ENCODE measurements around the gene ADISSP.
"Not testable (repeated sequence)": the region's sequence is repeated elsewhere in the genome, so short reads cannot be mapped to it uniquely, and the experiment has no call there.

Gene ADISSP

DNA sequence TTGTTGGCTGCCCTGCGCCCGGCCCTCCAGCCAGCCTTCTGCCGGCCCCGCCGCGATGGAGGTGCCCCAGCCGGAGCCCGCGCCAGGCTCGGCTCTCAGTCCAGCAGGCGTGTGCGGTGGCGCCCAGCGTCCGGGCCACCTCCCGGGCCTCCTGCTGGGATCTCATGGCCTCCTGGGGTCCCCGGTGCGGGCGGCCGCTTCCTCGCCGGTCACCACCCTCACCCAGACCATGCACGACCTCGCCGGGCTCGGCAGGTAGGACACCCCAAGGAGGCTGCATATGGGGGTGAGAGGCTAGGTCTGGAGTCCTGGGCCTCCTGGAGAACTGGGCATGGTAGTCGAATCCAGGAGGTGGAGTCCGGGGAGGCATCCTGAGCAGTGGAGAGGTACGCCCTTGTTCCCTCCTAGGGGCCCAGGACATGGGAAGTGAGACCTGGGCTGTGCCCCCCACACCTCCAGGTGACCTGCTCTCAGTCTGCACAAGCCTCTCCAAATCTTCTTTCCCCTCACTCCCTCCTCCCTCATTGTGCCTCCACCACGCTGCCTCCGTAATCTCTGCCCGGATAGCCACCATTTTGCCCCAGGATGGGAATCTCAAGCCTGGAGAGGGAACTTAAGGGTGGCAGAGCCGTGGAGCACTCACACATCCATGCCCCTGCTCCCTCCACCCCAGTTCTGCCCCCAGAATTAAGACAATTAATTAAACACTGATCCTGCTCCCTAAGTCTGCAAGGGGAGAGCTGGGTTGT is 29.1 kb upstream of the ADISSP start:
- Histone ChIP-seq H3K27ac (ENCODE audit: low read length) (no peak overlapping the region), H3K36me3 (ENCODE audit: control insufficient read depth, low read depth, low read length) (peaks cover 4% of the 10 kb centered on the region), H3K4me1 (ENCODE audit: control insufficient read depth, low read depth, low read length) (peaks cover 34% of the 10 kb centered on the region), H3K4me3 (ENCODE audit: low read length) (peak overlapping the region; percentile 86), H3K27me3 (ENCODE audit: control insufficient read depth, insufficient read depth, low read length) (no peaks in the 10 kb centered on the region), H3K9me3 (ENCODE audit: control insufficient read depth, low read depth, low read length) (no peaks in the 10 kb centered on the region), H3K9ac (ENCODE audit: low read length) (peak overlapping the region; percentile 50)

DNA sequence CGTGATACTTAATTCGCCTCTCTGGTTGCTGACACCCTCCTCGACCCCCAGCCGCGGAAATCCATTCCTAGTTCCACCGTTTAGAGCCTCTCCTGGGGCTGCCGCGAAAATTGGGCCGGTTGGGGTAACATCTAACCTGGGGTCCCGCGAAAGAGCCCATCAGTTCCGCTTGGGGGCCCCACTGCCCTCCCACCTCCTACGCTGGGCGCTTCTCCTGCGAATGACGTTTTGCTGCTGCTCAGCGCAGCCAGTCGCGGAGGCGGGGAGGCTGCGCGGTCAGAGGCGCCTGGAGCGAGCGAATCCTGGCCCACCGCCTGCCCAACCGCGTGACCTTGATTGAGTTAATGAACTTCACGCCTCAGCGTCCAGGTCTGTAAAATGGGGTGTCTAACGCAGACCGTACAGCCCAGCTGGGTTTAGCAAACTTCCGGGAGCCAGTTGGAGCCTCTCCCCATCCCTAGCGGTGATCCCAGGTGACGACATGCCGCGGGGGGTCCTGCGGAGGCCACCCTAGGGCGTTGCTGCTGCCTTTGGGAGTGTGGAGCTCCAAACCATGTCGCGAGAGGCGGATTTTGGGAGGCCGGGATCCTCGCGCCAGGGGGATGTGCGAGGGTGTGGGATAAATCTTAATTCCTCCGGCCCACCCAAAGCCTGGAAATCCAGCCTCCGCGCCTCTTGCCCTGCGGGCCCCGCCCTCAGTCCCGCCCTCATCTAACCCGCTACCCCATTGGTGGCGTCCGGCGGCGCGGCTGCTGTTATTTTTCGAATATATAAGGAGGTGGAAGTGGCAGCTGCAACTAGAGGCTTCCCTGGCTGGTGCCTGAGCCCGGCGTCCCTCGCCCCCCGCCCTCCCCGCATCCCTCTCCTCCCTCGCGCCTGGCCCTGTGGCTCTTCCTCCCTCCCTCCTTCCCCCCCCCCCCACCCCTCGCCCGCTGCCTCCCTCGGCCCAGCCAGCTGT is 28.2 kb upstream of the ADISSP start, which contains the start of gene CDC25B:
Gene CDC25B (plus strand): TSS at position 800 of the 958 bp plus-strand sequence. CDS start 222 bp downstream, outside the sequence.
- H3K4me1 ChIP-seq (ENCODE audit: control insufficient read depth, low read depth, low read length) = peaks cover 34% of the 10 kb centered on the region
- peak within 1 kb of the TSS; percentile 61 for H3K9ac ChIP-seq (ENCODE audit: low read length)
- peak within 1 kb of the TSS; percentile 86 for H3K4me3 ChIP-seq (ENCODE audit: low read length)
- no peaks in the 10 kb centered on the region for H3K27me3 ChIP-seq (ENCODE audit: control insufficient read depth, insufficient read depth, low read length)
- H3K27ac ChIP-seq (ENCODE audit: low read length) = no peak within 1 kb of the TSS
- H3K9me3 ChIP-seq (ENCODE audit: control insufficient read depth, low read depth, low read length) = no peaks in the 10 kb centered on the region
- no peaks in the 10 kb centered on the region for H3K36me3 ChIP-seq (ENCODE audit: control insufficient read depth, low read depth, low read length)

DNA sequence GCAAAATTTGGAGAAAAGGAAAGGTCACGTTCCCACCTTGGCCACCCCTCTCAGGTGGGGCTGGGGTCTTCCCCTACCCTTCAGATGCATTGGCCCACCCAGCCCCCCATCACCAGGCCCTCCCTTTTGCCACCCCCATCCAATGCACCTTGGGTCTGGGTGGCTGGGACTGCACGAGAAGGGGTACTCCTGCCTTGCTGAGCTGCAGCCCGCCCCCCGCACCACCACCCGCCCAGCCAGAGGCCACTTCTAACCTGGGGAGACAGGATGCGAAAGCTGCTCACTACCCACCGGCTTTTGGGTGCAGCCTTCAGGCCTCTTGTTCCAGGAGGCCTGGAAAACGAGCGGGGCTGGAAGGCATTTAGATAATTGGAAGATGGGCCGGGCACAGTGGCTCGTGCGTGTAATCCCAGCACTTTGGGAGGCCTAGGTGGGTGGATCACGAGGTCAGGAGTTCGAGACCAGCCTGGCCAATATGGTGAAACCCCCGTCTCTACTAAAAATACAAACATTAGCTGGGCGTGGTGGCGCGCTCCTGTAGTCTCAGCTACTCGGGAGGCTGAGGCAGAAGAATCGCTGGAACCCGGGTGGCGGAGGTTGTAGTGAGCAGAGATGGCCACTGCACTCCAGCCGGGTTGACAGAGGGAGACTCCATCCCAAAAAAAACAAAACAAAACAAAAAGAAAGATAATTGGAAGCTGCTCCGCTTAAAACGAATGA is 27.3 kb upstream of the ADISSP start:
- Histone ChIP-seq H3K9me3 (ENCODE audit: control insufficient read depth, low read depth, low read length) (no peaks in the 10 kb centered on the region), H3K27me3 (ENCODE audit: control insufficient read depth, insufficient read depth, low read length) (no peaks in the 10 kb centered on the region), H3K9ac (ENCODE audit: low read length) (no peak overlapping the region), H3K36me3 (ENCODE audit: control insufficient read depth, low read depth, low read length) (no peaks in the 10 kb centered on the region), H3K4me1 (ENCODE audit: control insufficient read depth, low read depth, low read length) (peaks cover 28% of the 10 kb centered on the region), H3K4me3 (ENCODE audit: low read length) (peak overlapping the region; percentile 86), H3K27ac (ENCODE audit: low read length) (no peak overlapping the region)

DNA sequence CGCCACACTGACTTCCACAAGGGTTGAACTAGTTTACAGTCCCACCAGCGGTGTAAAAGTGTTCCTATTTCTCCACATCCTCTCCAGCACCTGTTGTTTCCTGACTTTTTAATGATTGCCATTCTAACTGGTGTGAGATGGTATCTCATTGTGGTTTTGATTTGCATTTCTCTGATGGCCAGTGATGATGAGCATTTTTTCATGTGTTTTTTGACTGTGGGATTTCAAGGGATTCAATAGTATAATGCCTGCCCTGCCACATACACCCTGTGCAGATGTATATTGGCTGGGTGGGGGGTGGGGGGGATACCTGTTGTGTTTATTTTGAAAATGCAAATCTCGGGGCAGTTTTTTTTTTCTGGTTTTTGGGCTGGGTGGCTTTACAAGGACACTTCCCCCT is 26.6 kb upstream of the ADISSP start:
- H3K36me3 ChIP-seq (ENCODE audit: control insufficient read depth, low read depth, low read length) = not testable (repeated sequence)
- H3K4me1 ChIP-seq (ENCODE audit: control insufficient read depth, low read depth, low read length) = peaks cover 22% of the 10 kb centered on the region

DNA sequence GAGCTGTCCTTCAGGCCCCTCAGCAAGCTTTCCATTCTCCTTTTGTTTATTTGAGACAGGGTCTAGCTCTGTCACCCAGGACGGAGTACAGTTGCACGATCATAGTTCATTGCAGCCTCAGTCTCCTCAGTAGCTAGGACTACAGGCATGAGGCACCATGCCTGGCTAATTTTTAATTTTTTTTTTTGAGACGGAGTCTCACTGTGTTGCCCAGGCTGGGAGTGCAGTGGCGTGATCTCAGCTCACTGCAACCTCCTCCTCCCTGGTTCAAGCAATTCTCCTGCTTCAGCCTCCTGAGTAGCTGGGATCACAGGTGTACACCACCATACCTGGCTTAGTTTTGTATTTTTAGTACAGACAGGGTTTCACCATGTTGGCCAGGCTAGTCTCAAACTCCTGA is 21.6 kb upstream of the ADISSP start:
- H3K36me3 ChIP-seq (ENCODE audit: control insufficient read depth, low read depth, low read length); H3K4me3 ChIP-seq (ENCODE audit: low read length); H3K9me3 ChIP-seq (ENCODE audit: control insufficient read depth, low read depth, low read length); H3K27ac ChIP-seq (ENCODE audit: low read length); H3K9ac ChIP-seq (ENCODE audit: low read length); H3K4me1 ChIP-seq (ENCODE audit: control insufficient read depth, low read depth, low read length): not testable (repeated sequence)
- peaks cover 23% of the 10 kb centered on the region for H3K27me3 ChIP-seq (ENCODE audit: control insufficient read depth, insufficient read depth, low read length)

More for the DNA sequence above, 26.6 kb upstream of the ADISSP start:
- H3K9me3 ChIP-seq (ENCODE audit: control insufficient read depth, low read depth, low read length); H3K9ac ChIP-seq (ENCODE audit: low read length); H3K4me3 ChIP-seq (ENCODE audit: low read length); H3K27ac ChIP-seq (ENCODE audit: low read length); H3K27me3 ChIP-seq (ENCODE audit: control insufficient read depth, insufficient read depth, low read length): not testable (repeated sequence)

DNA sequence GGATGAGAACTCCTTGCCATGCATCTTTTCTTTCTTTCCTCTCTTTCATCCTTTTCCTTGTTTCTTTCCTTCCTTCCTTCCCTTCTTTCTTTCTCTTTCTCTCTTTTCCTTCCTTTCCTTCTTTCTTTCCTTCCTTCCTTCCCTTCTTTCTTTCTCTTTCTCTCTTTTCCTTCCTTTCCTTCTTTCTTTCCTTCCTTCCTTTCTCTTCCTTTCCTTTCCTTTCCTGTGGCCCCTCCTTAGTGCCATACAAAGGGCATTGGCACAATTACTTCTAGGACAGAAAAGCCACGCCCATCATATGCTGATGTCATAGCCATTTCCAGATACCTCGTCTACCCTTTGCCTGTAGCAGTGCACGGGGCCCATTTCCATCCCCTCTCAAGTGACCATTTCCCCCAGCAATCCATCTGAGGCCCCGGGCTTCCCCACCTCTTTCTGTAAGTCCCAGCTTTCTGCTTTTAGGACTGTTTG is 21.2 kb upstream of the ADISSP start:
- Histone ChIP-seq H3K4me3 (ENCODE audit: low read length) (no peak overlapping the region), H3K27ac (ENCODE audit: low read length) (no peak overlapping the region), H3K36me3 (ENCODE audit: control insufficient read depth, low read depth, low read length) (no peaks in the 10 kb centered on the region), H3K9ac (ENCODE audit: low read length) (no peak overlapping the region), H3K27me3 (ENCODE audit: control insufficient read depth, insufficient read depth, low read length) (peaks cover 23% of the 10 kb centered on the region), H3K9me3 (ENCODE audit: control insufficient read depth, low read depth, low read length) (no peaks in the 10 kb centered on the region), H3K4me1 (ENCODE audit: control insufficient read depth, low read depth, low read length) (peaks cover 4% of the 10 kb centered on the region)

DNA sequence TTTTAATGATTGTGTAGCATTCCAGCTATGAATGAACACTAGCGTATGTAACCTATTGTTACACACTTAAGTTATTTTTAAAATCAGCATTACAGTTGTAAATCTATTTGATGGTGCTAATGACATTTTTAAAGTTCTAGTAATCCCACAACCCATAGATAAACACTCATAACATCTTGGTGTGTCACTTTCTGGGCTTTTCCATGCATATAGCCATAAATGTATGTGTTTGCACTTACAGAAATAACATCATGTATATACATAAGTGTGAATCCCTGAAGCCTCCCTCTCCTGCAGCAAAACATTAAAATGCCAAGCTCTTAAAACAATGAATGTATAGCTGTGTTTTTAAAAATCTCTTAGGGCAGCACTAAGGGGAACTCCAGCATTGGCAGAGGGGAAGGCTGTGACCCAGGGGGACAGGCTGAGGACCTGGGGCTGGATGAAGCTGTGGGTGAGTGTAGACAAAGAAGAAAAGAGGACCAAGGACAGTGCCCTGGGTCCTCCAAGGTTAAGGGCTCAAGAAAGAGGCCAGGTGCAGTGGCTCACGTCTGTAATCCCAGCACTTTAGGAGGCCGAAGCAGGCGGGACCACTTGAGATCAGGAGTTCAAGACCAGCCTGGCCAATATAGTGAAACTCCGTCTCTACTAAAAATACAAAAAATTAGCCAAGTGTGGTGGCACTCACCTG is 19.9 kb upstream of the ADISSP start:
- Histone ChIP-seq H3K27me3 (ENCODE audit: control insufficient read depth, insufficient read depth, low read length) (peaks cover 23% of the 10 kb centered on the region), H3K9ac (ENCODE audit: low read length) (no peak overlapping the region), H3K27ac (ENCODE audit: low read length) (no peak overlapping the region), H3K4me1 (ENCODE audit: control insufficient read depth, low read depth, low read length) (peaks cover 4% of the 10 kb centered on the region), H3K9me3 (ENCODE audit: control insufficient read depth, low read depth, low read length) (no peaks in the 10 kb centered on the region), H3K4me3 (ENCODE audit: low read length) (no peak overlapping the region), H3K36me3 (ENCODE audit: control insufficient read depth, low read depth, low read length) (no peaks in the 10 kb centered on the region)

DNA sequence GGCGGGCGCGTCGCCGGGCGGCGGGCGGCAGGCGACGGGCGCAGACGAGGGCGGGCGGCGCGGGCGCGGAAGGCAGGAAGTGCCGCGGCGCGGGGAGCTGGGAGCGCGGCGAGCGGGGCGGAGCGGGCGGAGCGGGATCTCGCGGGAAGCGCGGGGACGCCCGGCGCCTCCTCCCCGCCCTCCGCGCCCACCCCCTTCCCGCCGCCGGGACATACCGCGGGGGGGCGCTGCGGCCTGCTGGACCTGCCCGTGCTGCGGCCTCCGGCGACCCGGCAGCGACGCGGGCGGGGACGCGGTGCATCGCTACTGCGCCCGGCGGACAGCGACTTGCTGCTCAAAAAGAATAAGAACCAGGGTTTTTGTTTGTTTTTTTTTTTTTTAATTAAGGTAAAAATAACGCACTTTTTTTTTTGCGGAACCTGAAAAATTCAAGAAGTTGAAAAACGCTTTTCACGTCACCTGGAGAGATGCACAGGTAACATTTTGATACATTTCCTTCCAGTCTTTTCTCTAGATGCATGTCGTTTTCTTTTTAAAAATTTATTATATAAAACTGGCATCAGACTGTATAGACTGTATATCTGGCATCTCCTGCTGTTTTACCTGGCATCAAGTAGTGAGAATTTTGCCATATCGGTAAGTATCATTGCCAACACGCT is 19.2 kb upstream of the ADISSP start, which contains the start of gene CENPB:
Gene CENPB (minus strand): TSS at position 76 of the 659 bp plus-strand sequence. CDS start 257 bp downstream, outside the sequence.
- Histone ChIP-seq H3K9ac (ENCODE audit: low read length) (peak within 1 kb of the TSS; percentile 45), H3K4me1 (ENCODE audit: control insufficient read depth, low read depth, low read length) (peaks cover 4% of the 10 kb centered on the region), H3K27me3 (ENCODE audit: control insufficient read depth, insufficient read depth, low read length) (peaks cover 23% of the 10 kb centered on the region), H3K4me3 (ENCODE audit: low read length) (peak within 1 kb of the TSS; percentile 70), H3K9me3 (ENCODE audit: control insufficient read depth, low read depth, low read length) (no peaks in the 10 kb centered on the region), H3K36me3 (ENCODE audit: control insufficient read depth, low read depth, low read length) (no peaks in the 10 kb centered on the region), H3K27ac (ENCODE audit: low read length) (no peak within 1 kb of the TSS)

DNA sequence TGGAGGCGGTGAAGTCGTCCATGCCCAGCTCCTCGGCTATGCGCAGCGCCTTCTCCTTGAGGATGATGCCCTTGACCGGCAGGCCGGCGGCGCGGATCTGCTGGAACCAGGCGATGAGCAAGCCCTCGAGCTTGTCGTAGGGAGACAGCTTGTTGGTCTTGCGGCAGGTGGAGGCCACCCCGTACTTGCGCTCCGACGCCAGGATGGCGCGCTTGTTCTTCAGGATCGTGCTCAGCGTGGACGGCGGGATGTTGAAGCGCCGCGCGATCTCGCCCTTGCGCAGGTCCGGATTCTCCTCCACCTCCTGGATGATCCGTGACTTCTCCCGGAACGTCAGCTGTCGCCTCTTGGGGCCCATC is 18.6 kb upstream of the ADISSP start:
- Histone ChIP-seq H3K27ac (ENCODE audit: low read length) (no peak overlapping the region), H3K27me3 (ENCODE audit: control insufficient read depth, insufficient read depth, low read length) (peaks cover 23% of the 10 kb centered on the region), H3K4me1 (ENCODE audit: control insufficient read depth, low read depth, low read length) (peaks cover 8% of the 10 kb centered on the region), H3K9ac (ENCODE audit: low read length) (peak overlapping the region; percentile 45), H3K36me3 (ENCODE audit: control insufficient read depth, low read depth, low read length) (no peaks in the 10 kb centered on the region), H3K9me3 (ENCODE audit: control insufficient read depth, low read depth, low read length) (no peaks in the 10 kb centered on the region), H3K4me3 (ENCODE audit: low read length) (peak overlapping the region; percentile 70)

DNA sequence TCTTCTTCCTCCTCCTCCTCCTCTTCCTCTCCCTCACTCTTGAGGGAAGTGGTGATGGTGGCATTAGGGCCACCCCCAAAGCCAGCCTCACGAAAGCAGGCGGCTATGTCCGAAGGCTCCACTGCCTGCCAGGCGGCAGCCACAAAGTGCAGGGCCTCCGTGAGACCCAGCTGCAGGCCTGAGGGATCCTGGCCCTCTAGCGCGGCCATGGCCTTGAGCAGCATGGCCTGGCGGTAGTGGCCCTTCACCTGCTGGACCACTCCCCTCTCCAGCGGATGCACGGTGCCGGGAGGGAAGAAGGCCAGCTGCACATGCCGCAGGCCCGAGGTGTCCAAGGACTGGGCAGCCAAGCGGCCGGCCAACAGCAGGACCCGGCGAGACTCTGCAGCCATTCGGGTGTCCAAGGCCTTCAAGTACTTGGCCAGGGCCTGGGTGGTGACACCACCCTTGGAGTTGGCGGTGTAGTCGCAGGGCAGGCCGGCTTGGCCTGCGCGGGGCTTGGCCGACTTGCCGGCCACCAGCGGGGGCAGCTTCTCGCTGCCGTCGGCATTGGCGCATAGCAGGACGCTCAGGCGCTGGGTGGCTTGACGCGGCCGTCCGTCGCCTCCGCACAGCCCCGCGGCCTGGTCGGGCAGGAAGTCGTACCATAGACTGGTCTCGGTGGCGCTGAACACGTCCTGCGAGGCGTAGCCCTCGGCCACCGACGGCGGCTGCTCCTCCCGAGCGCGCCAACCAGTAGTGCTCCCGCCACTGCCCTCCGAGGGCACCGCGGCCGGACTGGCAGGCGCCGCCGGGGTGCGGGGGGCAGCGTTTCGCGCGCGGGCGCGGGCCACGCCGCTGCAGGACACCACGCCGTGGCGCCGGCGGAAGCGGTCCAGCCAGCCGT is 17.9 kb upstream of the ADISSP start:
- Histone ChIP-seq H3K9me3 (ENCODE audit: control insufficient read depth, low read depth, low read length) (no peaks in the 10 kb centered on the region), H3K36me3 (ENCODE audit: control insufficient read depth, low read depth, low read length) (no peaks in the 10 kb centered on the region), H3K4me3 (ENCODE audit: low read length) (peak overlapping the region; percentile 70), H3K4me1 (ENCODE audit: control insufficient read depth, low read depth, low read length) (peaks cover 8% of the 10 kb centered on the region), H3K27me3 (ENCODE audit: control insufficient read depth, insufficient read depth, low read length) (peaks cover 25% of the 10 kb centered on the region), H3K9ac (ENCODE audit: low read length) (peak overlapping the region; percentile 45), H3K27ac (ENCODE audit: low read length) (no peak overlapping the region)

Data from iPS-18a (cell line).